Measurements from ENCODE around the gene MAPK8. TPM values are rescaled to one million over a fixed set of nuclear protein-coding genes. Genes with fewer than 3 reads are reported as not detected.

The MAPK8 gene
- total RNA-seq, 1 donor from 2014 or later = 47.4 TPM

- Histone ChIP-seq H3K4me2 (ENCODE audit: low read length) (no peak overlapping the region), H3K27me3 (ENCODE audit: insufficient read depth, low read length) (no peaks in the 10 kb centered on the region), H3K9ac (ENCODE audit: low read length) (no peak overlapping the region), H2AFZ (ENCODE audit: low read depth, low read length) (no peak overlapping the region), H3K9me3 (ENCODE audit: insufficient read depth, low read depth, low read length) (no peaks in the 10 kb centered on the region), H4K20me1 (ENCODE audit: insufficient read depth, low read length) (no peaks in the 10 kb centered on the region), H3K27ac (ENCODE audit: low read depth, low read length) (no peak overlapping the region), H3K79me2 (ENCODE audit: insufficient read depth, low read length) (no peaks in the 10 kb centered on the region), H3K4me3 (ENCODE audit: insufficient read depth, low read depth, low read length) (no peak overlapping the region), H3K4me1 (ENCODE audit: insufficient read depth, low read length) (peaks cover 4% of the 10 kb centered on the region), H3K36me3 (ENCODE audit: insufficient read depth, low read length) (no peaks in the 10 kb centered on the region)
- H3K36me3 Mint-ChIP-seq (ENCODE audit: low read depth, unreplicated experiment) = no peaks in the 10 kb centered on the region
- DNase-seq (ENCODE audit: low read depth) (no peak), FAIRE-seq (no peak)
- H3K4me3 Mint-ChIP-seq (ENCODE audit: unreplicated experiment) = no peak overlapping the region
- peaks cover 22% of the 10 kb centered on the region for H3K4me1 Mint-ChIP-seq (ENCODE audit: low read depth, unreplicated experiment)
- H3K27ac Mint-ChIP-seq (ENCODE audit: unreplicated experiment) = no peak overlapping the region
- TF ChIP-seq CTCF (IDR thresholded peaks at IDR 0.05; ENCODE audit: insufficient read depth, low read depth, low read length) (no peak), EZH2 (IDR thresholded peaks at IDR 0.05; ENCODE audit: insufficient read depth, low read length) (no peak)
- H3K9me3 Mint-ChIP-seq (ENCODE audit: unreplicated experiment) = no peaks in the 10 kb centered on the region
- peaks cover 8% of the 10 kb centered on the region for H3K27me3 Mint-ChIP-seq (ENCODE audit: low read depth, unreplicated experiment)
These were observed 15.3 kb upstream of the MAPK8 start for GRCh38 chr10:48291190-48291589.

- no peak overlapping the region for H3K27ac Mint-ChIP-seq (ENCODE audit: unreplicated experiment)
- Histone ChIP-seq H2AFZ (ENCODE audit: low read depth, low read length) (no peak overlapping the region), H3K4me3 (ENCODE audit: insufficient read depth, low read depth, low read length) (no peak overlapping the region), H3K27ac (ENCODE audit: low read depth, low read length) (no peak overlapping the region), H3K79me2 (ENCODE audit: insufficient read depth, low read length) (no peaks in the 10 kb centered on the region), H3K4me1 (ENCODE audit: insufficient read depth, low read length) (peaks cover 4% of the 10 kb centered on the region), H4K20me1 (ENCODE audit: insufficient read depth, low read length) (no peaks in the 10 kb centered on the region), H3K9me3 (ENCODE audit: insufficient read depth, low read depth, low read length) (no peaks in the 10 kb centered on the region), H3K27me3 (ENCODE audit: insufficient read depth, low read length) (no peaks in the 10 kb centered on the region), H3K9ac (ENCODE audit: low read length) (no peak overlapping the region), H3K4me2 (ENCODE audit: low read length) (no peak overlapping the region), H3K36me3 (ENCODE audit: insufficient read depth, low read length) (no peaks in the 10 kb centered on the region)
- FAIRE-seq (no peak), DNase-seq (ENCODE audit: low read depth) (no peak)
- peaks cover 7% of the 10 kb centered on the region for H3K27me3 Mint-ChIP-seq (ENCODE audit: low read depth, unreplicated experiment)
- H3K4me3 Mint-ChIP-seq (ENCODE audit: unreplicated experiment) = no peak overlapping the region
- TF ChIP-seq EZH2 (IDR thresholded peaks at IDR 0.05; ENCODE audit: insufficient read depth, low read length) (no peak), CTCF (IDR thresholded peaks at IDR 0.05; ENCODE audit: insufficient read depth, low read depth, low read length) (no peak)
- no peaks in the 10 kb centered on the region for H3K9me3 Mint-ChIP-seq (ENCODE audit: unreplicated experiment)
- no peaks in the 10 kb centered on the region for H3K36me3 Mint-ChIP-seq (ENCODE audit: low read depth, unreplicated experiment)
- peaks cover 16% of the 10 kb centered on the region for H3K4me1 Mint-ChIP-seq (ENCODE audit: low read depth, unreplicated experiment)
These were observed 13.9 kb upstream of the MAPK8 start for GRCh38 chr10:48292616-48293015.

GRCh38 chr10:48294431-48294830, 12.0 kb upstream of the MAPK8 start:
- Histone ChIP-seq H4K20me1 (ENCODE audit: insufficient read depth, low read length) (no peaks in the 10 kb centered on the region), H3K9ac (ENCODE audit: low read length) (no peak overlapping the region), H3K27me3 (ENCODE audit: insufficient read depth, low read length) (peaks cover 5% of the 10 kb centered on the region), H3K4me2 (ENCODE audit: low read length) (no peak overlapping the region), H3K36me3 (ENCODE audit: insufficient read depth, low read length) (no peaks in the 10 kb centered on the region), H3K27ac (ENCODE audit: low read depth, low read length) (no peak overlapping the region), H3K9me3 (ENCODE audit: insufficient read depth, low read depth, low read length) (no peaks in the 10 kb centered on the region), H3K4me3 (ENCODE audit: insufficient read depth, low read depth, low read length) (no peak overlapping the region), H2AFZ (ENCODE audit: low read depth, low read length) (no peak overlapping the region), H3K4me1 (ENCODE audit: insufficient read depth, low read length) (peaks cover 4% of the 10 kb centered on the region), H3K79me2 (ENCODE audit: insufficient read depth, low read length) (no peaks in the 10 kb centered on the region)
- Mint-ChIP-seq H3K36me3 (ENCODE audit: low read depth, unreplicated experiment) (no peaks in the 10 kb centered on the region), H3K4me1 (ENCODE audit: low read depth, unreplicated experiment) (peaks cover 12% of the 10 kb centered on the region), H3K27ac (ENCODE audit: unreplicated experiment) (no peak overlapping the region), H3K4me3 (ENCODE audit: unreplicated experiment) (no peak overlapping the region), H3K9me3 (ENCODE audit: unreplicated experiment) (peaks cover 1% of the 10 kb centered on the region), H3K27me3 (ENCODE audit: low read depth, unreplicated experiment) (peaks cover 18% of the 10 kb centered on the region)
- no peak for TF ChIP-seq CTCF (IDR thresholded peaks at IDR 0.05; ENCODE audit: insufficient read depth, low read depth, low read length)
- TF ChIP-seq EZH2 (IDR thresholded peaks at IDR 0.05; ENCODE audit: insufficient read depth, low read length) = no peak
- DNase-seq (ENCODE audit: low read depth) (no peak), FAIRE-seq (no peak)
